22Rv1 (cell line): ENCODE results near the gene LAMA3.

Source experiments
- ZFX ChIP-seq: fragments of 450-650 bp; IDR thresholded peaks from 2 replicates; pipeline ENCODE4 v1.6.1; 2017; ENCODE audit warnings: antibody characterized with exemption, borderline replicate concordance
- TF ChIP-seq, protein P1 (sequence below): fragments of 450-650 bp; IDR thresholded peaks from 2 replicates; pipeline ENCODE4 v1.5.1; 2017; ENCODE audit warnings: mild to moderate bottlenecking

DNA sequence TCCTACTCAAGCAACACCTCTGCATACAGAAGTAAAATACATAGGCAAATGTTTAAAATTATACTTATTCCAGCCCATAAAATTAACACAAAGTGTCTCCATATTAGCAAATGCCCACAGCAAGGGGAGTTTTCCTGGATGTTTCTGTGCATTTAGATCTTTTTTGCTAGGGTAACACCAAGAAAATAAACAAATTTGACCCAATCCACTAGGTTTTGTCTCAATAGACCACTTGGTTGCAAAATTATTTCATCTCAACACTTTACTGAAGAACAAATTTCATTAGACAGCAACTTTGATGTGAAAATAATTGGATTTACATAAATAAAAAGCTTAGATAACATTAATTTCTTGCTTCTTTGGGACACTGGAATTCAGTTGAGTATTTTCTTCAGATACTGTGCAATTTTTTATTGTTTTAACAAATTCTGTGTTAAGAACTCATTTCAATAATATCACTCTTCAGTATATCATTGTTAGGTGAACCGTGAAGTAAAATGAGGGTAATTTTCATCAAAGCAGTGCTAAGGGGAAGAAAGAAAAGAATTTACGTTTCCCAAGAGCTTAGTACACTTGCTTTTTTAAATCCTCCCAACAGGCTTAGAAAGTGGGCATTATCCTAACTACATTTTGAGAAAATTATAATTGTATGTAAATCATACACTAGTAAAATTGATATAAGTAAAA lies 191.8 kb downstream of the LAMA3 start:
- TF ChIP-seq, protein P1, sequence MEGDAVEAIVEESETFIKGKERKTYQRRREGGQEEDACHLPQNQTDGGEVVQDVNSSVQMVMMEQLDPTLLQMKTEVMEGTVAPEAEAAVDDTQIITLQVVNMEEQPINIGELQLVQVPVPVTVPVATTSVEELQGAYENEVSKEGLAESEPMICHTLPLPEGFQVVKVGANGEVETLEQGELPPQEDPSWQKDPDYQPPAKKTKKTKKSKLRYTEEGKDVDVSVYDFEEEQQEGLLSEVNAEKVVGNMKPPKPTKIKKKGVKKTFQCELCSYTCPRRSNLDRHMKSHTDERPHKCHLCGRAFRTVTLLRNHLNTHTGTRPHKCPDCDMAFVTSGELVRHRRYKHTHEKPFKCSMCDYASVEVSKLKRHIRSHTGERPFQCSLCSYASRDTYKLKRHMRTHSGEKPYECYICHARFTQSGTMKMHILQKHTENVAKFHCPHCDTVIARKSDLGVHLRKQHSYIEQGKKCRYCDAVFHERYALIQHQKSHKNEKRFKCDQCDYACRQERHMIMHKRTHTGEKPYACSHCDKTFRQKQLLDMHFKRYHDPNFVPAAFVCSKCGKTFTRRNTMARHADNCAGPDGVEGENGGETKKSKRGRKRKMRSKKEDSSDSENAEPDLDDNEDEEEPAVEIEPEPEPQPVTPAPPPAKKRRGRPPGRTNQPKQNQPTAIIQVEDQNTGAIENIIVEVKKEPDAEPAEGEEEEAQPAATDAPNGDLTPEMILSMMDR, result no peak
- no peak for TF ChIP-seq ZFX
